HEK293 (cell line): Measurements from ENCODE around the gene ARL2BP.

Experiments used
- CTCF ChIA-PET: fragments of 350-600 bp; formaldehyde crosslinking; extraction: SDS; loops from one replicate; lab custom pipeline; 2021; ENCODE audit warnings: antibody characterized with exemption; lab: Yijun Ruan, JAX
- POLR2A ChIA-PET: fragments of 300-600 bp; formaldehyde crosslinking; extraction: SDS; loops from one replicate; lab custom pipeline; 2020; ENCODE audit warnings: antibody characterized with exemption, inconsistent platforms; lab: Yijun Ruan, JAX
- H3K27ac ChIP-seq: fragments of 200-500 bp; sonication (Bioruptor generic); 2 replicates; pipeline ENCODE4 v1.5.1; 2014; ENCODE audit warnings: low read depth, low read length, control low read depth, inconsistent platforms; ENCODE audit errors: extremely low read depth
- H3K36me3 ChIP-seq, 2 experiments: fragments of 200-500 bp in 1 of 2; sonication (Bioruptor generic) in 1 of 2; 1 replicate in 1 of 2; 2 replicates in 1 of 2; pipeline ENCODE4 v1.5.1; 2014 to 2017; ENCODE audit warnings: inconsistent platforms in 2 of 2, low read length in 2 of 2; ENCODE audit not compliant: control insufficient read depth in 2 of 2, insufficient read depth in 1 of 2
- H3K4me1 ChIP-seq: fragments of 200-500 bp; sonication (Bioruptor generic); 2 replicates; pipeline ENCODE4 v1.5.1; 2014; ENCODE audit warnings: mild to moderate bottlenecking, low read length, inconsistent platforms; ENCODE audit not compliant: control insufficient read depth, insufficient read depth
- H3K4me3 ChIP-seq: 2 replicates; pipeline ENCODE4 v1.5.1; 2011; ENCODE audit warnings: low read depth, mild to moderate bottlenecking, control low read depth, low read length, moderate library complexity
- H3K9me3 ChIP-seq: fragments of 200-500 bp; sonication (Bioruptor generic); 2 replicates; pipeline ENCODE4 v1.5.1; 2014; ENCODE audit warnings: low read depth, low read length, inconsistent platforms; ENCODE audit not compliant: control insufficient read depth, insufficient read depth
- GLIS1 ChIP-seq: fragments of 450-650 bp; formaldehyde crosslinking; IDR thresholded peaks from 2 replicates; pipeline ENCODE4 v1.5.1; 2016; ENCODE audit warnings: missing biosample characterization, missing genetic modification characterization
- MYNN ChIP-seq: fragments of 450-650 bp; formaldehyde crosslinking; IDR thresholded peaks from 2 replicates; pipeline ENCODE4 v1.5.1; 2016; ENCODE audit warnings: missing biosample characterization, missing genetic modification characterization, borderline replicate concordance
- PRDM2 ChIP-seq: fragments of 450-650 bp; formaldehyde crosslinking; IDR thresholded peaks from 2 replicates; pipeline ENCODE4 v1.5.1; 2016; ENCODE audit warnings: missing biosample characterization, missing genetic modification characterization, borderline replicate concordance
- REPIN1 ChIP-seq: fragments of 450-650 bp; formaldehyde crosslinking; IDR thresholded peaks from 2 replicates; pipeline ENCODE4 v1.5.1; 2017; ENCODE audit warnings: missing biosample characterization, missing genetic modification characterization, low read depth
- SETDB1 ChIP-seq: IDR thresholded peaks from one replicate; pipeline ENCODE4 v1.6.1; 2017; ENCODE audit warnings: mild to moderate bottlenecking, low read length, moderate library complexity, mixed read lengths; ENCODE audit not compliant: insufficient read length
- TCF7L2 ChIP-seq: IDR thresholded peaks from 2 replicates; pipeline ENCODE4 v1.6.1; 2011; ENCODE audit warnings: low read depth, mild to moderate bottlenecking, inconsistent platforms, low read length, moderate library complexity, borderline replicate concordance
- ZBTB21 ChIP-seq: fragments of 450-650 bp; formaldehyde crosslinking; IDR thresholded peaks from 2 replicates; pipeline ENCODE4 v1.5.1; 2017; ENCODE audit warnings: missing biosample characterization, missing genetic modification characterization
- ZBTB26 ChIP-seq: fragments of 450-650 bp; formaldehyde crosslinking; optimal IDR thresholded peaks from 2 replicates; pipeline ENCODE3; 2016; ENCODE audit warnings: missing biosample characterization, mild to moderate bottlenecking, missing genetic modification characterization
- ZBTB49 ChIP-seq: fragments of 450-650 bp; formaldehyde crosslinking; IDR thresholded peaks from 2 replicates; pipeline ENCODE4 v1.5.1; 2016; ENCODE audit warnings: missing biosample characterization, missing genetic modification characterization, low read depth
- ZNF174 ChIP-seq: fragments of 450-650 bp; formaldehyde crosslinking; IDR thresholded peaks from 2 replicates; pipeline ENCODE4 v1.5.0; 2017; ENCODE audit warnings: missing biosample characterization, mild to moderate bottlenecking, missing genetic modification characterization
- ZNF274 ChIP-seq, 2 experiments: fragments of 200-500 bp in 1 of 2; fragments of 450-650 bp in 1 of 2; sonication (Bioruptor generic) in 1 of 2; formaldehyde crosslinking in 1 of 2; IDR thresholded peaks; 2 replicates each; pipeline versions ENCODE4 v1.5.1 to v1.6.1; 2014 to 2016; ENCODE audit warnings: borderline replicate concordance in 1 of 2, inconsistent platforms in 1 of 2, low read length in 1 of 2, missing biosample characterization in 1 of 2, missing genetic modification characterization in 1 of 2
- ZNF510 ChIP-seq: fragments of 450-650 bp; formaldehyde crosslinking; IDR thresholded peaks from 2 replicates; pipeline ENCODE4 v1.5.1; 2018; ENCODE audit warnings: mild to moderate bottlenecking, missing genetic modification characterization, missing biosample characterization; ENCODE audit not compliant: insufficient replicate concordance
- ZNF768 ChIP-seq: fragments of 450-650 bp; formaldehyde crosslinking; IDR thresholded peaks from 2 replicates; pipeline ENCODE4 v1.5.1; 2018; ENCODE audit warnings: missing biosample characterization, mild to moderate bottlenecking, missing genetic modification characterization
- ZSCAN30 ChIP-seq: fragments of 450-650 bp; IDR thresholded peaks from 2 replicates; pipeline ENCODE4 v1.5.1; 2018; ENCODE audit warnings: missing biosample characterization, mild to moderate bottlenecking, missing genetic modification characterization, moderate library complexity

ARL2BP gene

GRCh38 chr16:57216968-57217367, 28.1 kb upstream of the ARL2BP start:
- peaks cover 30 to 93% of the 10 kb centered on the region in 2 experiments for H3K36me3 ChIP-seq
- no peak overlapping the region for H3K4me3 ChIP-seq
- TF ChIP-seq SETDB1 (peak; percentile 31), TCF7L2 (no peak), ZNF274 (IDR thresholded peaks at IDR 0.05; ENCODE audit: low read length) (no peak; the same call in 1 of the 2 replicates), ZNF274 (tag by site-specific recombination; IDR thresholded peaks at IDR 0.05; ENCODE audit: borderline replicate concordance) (peak; percentile 69; the same call in 1 of the 2 replicates)
- TF ChIP-seq, all 188 proteins: peak for 2
- Histone ChIP-seq H3K4me1 (no peaks in the 10 kb centered on the region), H3K9me3 (no peaks in the 10 kb centered on the region; the same call in 1 of the 2 replicates), H3K27ac (no peak overlapping the region)
- CTCF ChIA-PET = no interaction called here
- POLR2A ChIA-PET = no interaction called here

- ChIA-PET POLR2A (no interaction called here), CTCF (interaction anchor here (1.7 kb wide), 1 partner anchor 17 kb away, joined by 5 read pairs; no protein-coding TSS in a partner anchor)
- no peak overlapping the region for H3K4me3 ChIP-seq
- no peaks in the 10 kb centered on the region for H3K4me1 ChIP-seq
- no peak overlapping the region for H3K27ac ChIP-seq
- TF ChIP-seq REPIN1 (tag by site-specific recombination) = no peak
- TF ChIP-seq ZNF510 (tag by site-specific recombination) = no peak
- no peak for TF ChIP-seq MYNN (tag by site-specific recombination)
- no peak for TF ChIP-seq PRDM2 (tag by site-specific recombination)
- no peak for TF ChIP-seq ZBTB21 (tag by site-specific recombination)
- TF ChIP-seq ZNF174 (tag by site-specific recombination) = no peak
- no peak for TF ChIP-seq ZSCAN30 (tag by site-specific recombination)
- no peak for TF ChIP-seq GLIS1 (tag by site-specific recombination)
- TF ChIP-seq ZNF768 (tag by site-specific recombination) = no peak
- no peak for TF ChIP-seq ZBTB49 (tag by site-specific recombination)
- no peak for TF ChIP-seq ZBTB26
- H3K9me3 ChIP-seq = no peaks in the 10 kb centered on the region
- H3K36me3 ChIP-seq = peaks cover 10 to 89% of the 10 kb centered on the region in 2 experiments
Observed at GRCh38 chr16:57223057-57223456, 22.0 kb upstream of the ARL2BP start.
